ENCODE data around the gene FRYL. TPM values are rescaled to one million over a fixed set of nuclear protein-coding genes. Genes with fewer than 3 reads are reported as not detected.

Gene FRYL
- total and polyA plus RNA-seq, 2 experiments from 2014 or later = 15.7 to 82.3 TPM

GRCh38 chr4:48651914-48652313 is 128.2 kb downstream of the FRYL start:
- peaks cover 11% of the 10 kb centered on the region for H4K20me1 ChIP-seq (ENCODE audit: insufficient read depth, poor library complexity, severe bottlenecking)
- TF ChIP-seq EZH2phosphoT487 (IDR thresholded peaks at IDR 0.05; ENCODE audit: low read depth, severe bottlenecking, unreplicated experiment) (no peak), EZH2 (IDR thresholded peaks at IDR 0.05; ENCODE audit: borderline replicate concordance) (no peak), CTCF (IDR thresholded peaks at IDR 0.05; ENCODE audit: poor library complexity) (no peak)
- H3K4me1 ChIP-seq (ENCODE audit: insufficient read depth) = peaks cover 16% of the 10 kb centered on the region
- no peak overlapping the region for H3K4me2 ChIP-seq
- peaks cover 35% of the 10 kb centered on the region for H3K79me2 ChIP-seq
- no peaks in the 10 kb centered on the region for H3K9me3 ChIP-seq (ENCODE audit: low read depth)
- no peaks in the 10 kb centered on the region for H3K9me2 ChIP-seq (replicated peaks; ENCODE audit: insufficient read depth)
- H3K4me3 ChIP-seq = no peak overlapping the region
- H3K27ac ChIP-seq = no peak overlapping the region
- no peak for DNase-seq (ENCODE audit: low spot score)
- 53% methylated on average over 1 of the region's 1 CpG for WGBS (ENCODE audit: low lambda C conversion rate, missing lambda C conversion rate)
- H3K36me3 ChIP-seq (replicated peaks; ENCODE audit: insufficient read depth, low read depth) = no peaks in the 10 kb centered on the region
- no peak overlapping the region for H2AFZ ChIP-seq
- H3K27me3 ChIP-seq = no peaks in the 10 kb centered on the region

- H2AFZ ChIP-seq = no peak overlapping the region
- 83% methylated on average over 3 of the region's 3 CpGs for WGBS (ENCODE audit: low lambda C conversion rate, missing lambda C conversion rate)
- no peak overlapping the region for H3K27ac ChIP-seq
- peaks cover 14% of the 10 kb centered on the region for H3K4me1 ChIP-seq (ENCODE audit: insufficient read depth)
- peaks cover 25% of the 10 kb centered on the region for H3K79me2 ChIP-seq
- H3K9me2 ChIP-seq (replicated peaks; ENCODE audit: insufficient read depth) = no peaks in the 10 kb centered on the region
- H4K20me1 ChIP-seq (ENCODE audit: insufficient read depth, poor library complexity, severe bottlenecking) = peaks cover 2% of the 10 kb centered on the region
- H3K4me3 ChIP-seq = no peak overlapping the region
- DNase-seq (ENCODE audit: low spot score) = no peak
- TF ChIP-seq EZH2phosphoT487 (IDR thresholded peaks at IDR 0.05; ENCODE audit: low read depth, severe bottlenecking, unreplicated experiment) (no peak), CTCF (IDR thresholded peaks at IDR 0.05; ENCODE audit: poor library complexity) (no peak), EZH2 (IDR thresholded peaks at IDR 0.05; ENCODE audit: borderline replicate concordance) (no peak)
- H3K36me3 ChIP-seq (replicated peaks; ENCODE audit: insufficient read depth, low read depth) = no peaks in the 10 kb centered on the region
- no peaks in the 10 kb centered on the region for H3K27me3 ChIP-seq
- no peak overlapping the region for H3K4me2 ChIP-seq
- no peaks in the 10 kb centered on the region for H3K9me3 ChIP-seq (ENCODE audit: low read depth)
Observed at GRCh38 chr4:48649505-48649904, 130.6 kb downstream of the FRYL start.

- TF ChIP-seq EZH2 (IDR thresholded peaks at IDR 0.05; ENCODE audit: borderline replicate concordance) = no peak
- no peak for TF ChIP-seq CTCF (IDR thresholded peaks at IDR 0.05; ENCODE audit: poor library complexity)
- no peak for TF ChIP-seq EZH2phosphoT487 (IDR thresholded peaks at IDR 0.05; ENCODE audit: low read depth, severe bottlenecking, unreplicated experiment)
- no peak overlapping the region for H3K4me2 ChIP-seq
- no peaks in the 10 kb centered on the region for H3K9me2 ChIP-seq (replicated peaks; ENCODE audit: insufficient read depth)
- no peak overlapping the region for H2AFZ ChIP-seq
- H3K27ac ChIP-seq = no peak overlapping the region
- H3K27me3 ChIP-seq = no peaks in the 10 kb centered on the region
- no peak for DNase-seq (ENCODE audit: low spot score)
- no peaks in the 10 kb centered on the region for H3K4me1 ChIP-seq (ENCODE audit: insufficient read depth)
- no peak overlapping the region for H3K4me3 ChIP-seq
- no peaks in the 10 kb centered on the region for H3K9me3 ChIP-seq (ENCODE audit: low read depth)
- WGBS (ENCODE audit: low lambda C conversion rate, missing lambda C conversion rate) = 95% methylated on average over 3 of the region's 3 CpGs
- no peaks in the 10 kb centered on the region for H3K36me3 ChIP-seq (replicated peaks; ENCODE audit: insufficient read depth, low read depth)
- no peaks in the 10 kb centered on the region for H4K20me1 ChIP-seq (ENCODE audit: insufficient read depth, poor library complexity, severe bottlenecking)
- peaks cover 20% of the 10 kb centered on the region for H3K79me2 ChIP-seq
Observed at GRCh38 chr4:48645225-48645794, 134.8 kb downstream of the FRYL start.

Measured in hepatocyte (in vitro differentiated cells).